Muscle layer of colon (tissue), 2 donors: ENCODE measurements around the gene YBX2.

ENCODE experiments used
- H3K27ac ChIP-seq: one replicate; pipeline ENCODE4 v1.7.0; 2013; ENCODE audit warnings: low read depth, mild to moderate bottlenecking, low read length, moderate library complexity
- H3K27me3 ChIP-seq, 2 donors: one replicate each; pipeline ENCODE4 v1.7.0; 2013; ENCODE audit warnings: low read length in 2 of 2, mild to moderate bottlenecking in 2 of 2; ENCODE audit not compliant: insufficient read depth in 2 of 2, control insufficient read depth in 1 of 2
- H3K36me3 ChIP-seq: one replicate; pipeline ENCODE4 v1.7.0; 2013; ENCODE audit warnings: mild to moderate bottlenecking, low read length; ENCODE audit not compliant: insufficient read depth
- H3K4me1 ChIP-seq: one replicate; pipeline ENCODE4 v1.7.0; 2013; ENCODE audit warnings: mild to moderate bottlenecking, low read length; ENCODE audit not compliant: insufficient read depth
- H3K4me3 ChIP-seq, 2 donors: one replicate each; pipeline ENCODE4 v1.7.0; 2013; ENCODE audit warnings: low read length in 2 of 2, low read depth in 1 of 2, mild to moderate bottlenecking in 1 of 2, moderate library complexity in 1 of 2
- H3K9ac ChIP-seq: one replicate; pipeline ENCODE4 v1.7.0; 2013; ENCODE audit warnings: low read length
- H3K9me3 ChIP-seq: one replicate; pipeline ENCODE4 v1.7.0; 2013; ENCODE audit warnings: mild to moderate bottlenecking, low read length
- donor health status: abdominal sarcoma.
- donor health status: Adenocarcinoma of cecum.

YBX2 gene

DNA sequence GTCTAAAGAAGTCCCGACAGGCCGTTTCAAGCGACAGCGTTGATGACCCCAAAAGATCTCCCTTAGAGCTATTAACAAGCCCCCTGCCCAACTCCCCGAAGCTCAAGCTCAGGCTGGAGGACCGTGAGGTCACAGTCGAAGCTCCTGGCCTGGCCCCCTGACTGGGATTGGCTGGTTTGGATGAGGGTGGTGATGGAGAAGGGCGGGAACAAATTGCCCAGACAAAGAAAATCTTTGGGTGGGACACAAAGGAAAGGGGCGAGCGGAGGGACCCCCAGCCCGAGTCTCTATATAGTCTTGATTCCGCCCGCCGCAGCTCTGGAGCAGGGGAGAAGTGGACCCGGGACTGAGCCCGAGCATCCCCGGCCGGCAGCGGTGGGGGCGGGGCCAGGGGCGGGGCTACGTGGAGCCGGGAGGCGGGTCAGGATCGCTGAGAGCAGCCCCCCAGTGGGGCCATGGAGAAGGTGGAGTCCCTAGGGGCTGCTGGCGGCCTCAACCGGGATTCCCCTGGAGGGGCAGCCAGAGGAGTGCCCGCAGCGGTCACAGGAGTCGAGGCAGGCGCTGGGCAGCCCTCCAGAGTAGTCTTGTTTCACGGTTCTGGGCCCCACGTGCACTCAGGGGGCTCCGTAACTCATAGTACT, 35.7 kb upstream of the YBX2 start:
- peak overlapping the region; percentile 98 for H3K27ac ChIP-seq
- H3K27me3 ChIP-seq: peaks cover 0 to 1% of the 10 kb centered on the region in 2 donors
- H3K4me3 ChIP-seq: peak overlapping the region; percentile 68 to 98
- H3K36me3 ChIP-seq: peaks cover 15% of the 10 kb centered on the region
- no peaks in the 10 kb centered on the region for H3K9me3 ChIP-seq
- H3K9ac ChIP-seq: peak overlapping the region; percentile 91
- peaks cover 21% of the 10 kb centered on the region for H3K4me1 ChIP-seq

DNA sequence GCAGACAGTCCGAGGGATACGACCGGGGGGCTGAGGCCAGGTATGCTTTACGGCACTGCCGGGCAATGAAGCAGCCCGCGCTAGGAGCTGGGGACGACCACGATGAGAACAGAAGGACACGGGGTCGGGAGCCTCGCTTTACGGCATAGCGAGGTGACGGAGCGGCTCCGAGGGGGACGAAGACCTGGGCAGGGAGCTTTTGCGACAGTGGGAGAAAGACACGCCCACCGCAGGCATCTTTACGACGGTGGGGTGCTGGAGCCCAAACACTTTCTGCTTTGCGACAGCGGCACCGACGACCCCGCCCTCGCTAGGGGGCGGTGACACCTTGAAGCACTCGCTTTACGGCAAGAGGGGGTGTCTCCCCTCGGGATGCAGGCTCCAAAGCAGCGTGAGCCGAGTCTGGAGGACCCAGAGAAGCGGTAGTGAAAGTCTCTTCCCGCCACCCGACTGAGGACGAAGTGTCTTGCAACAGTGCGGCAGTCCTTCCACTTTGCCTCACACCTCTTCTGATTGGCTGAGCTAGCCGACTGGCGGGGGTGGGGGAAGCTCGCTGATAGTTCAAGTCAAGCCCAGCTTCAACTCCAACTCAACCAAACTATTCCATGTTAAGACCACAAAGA, 35.0 kb upstream of the YBX2 start:
- H3K27ac ChIP-seq: peak overlapping the region; percentile 98
- H3K27me3 ChIP-seq: no peaks in the 10 kb centered on the region
- peak overlapping the region; percentile 91 for H3K9ac ChIP-seq
- H3K4me1 ChIP-seq: peaks cover 21% of the 10 kb centered on the region
- peak overlapping the region; percentile 68 to 98 for H3K4me3 ChIP-seq
- H3K36me3 ChIP-seq: peaks cover 18% of the 10 kb centered on the region
- H3K9me3 ChIP-seq: no peaks in the 10 kb centered on the region

DNA sequence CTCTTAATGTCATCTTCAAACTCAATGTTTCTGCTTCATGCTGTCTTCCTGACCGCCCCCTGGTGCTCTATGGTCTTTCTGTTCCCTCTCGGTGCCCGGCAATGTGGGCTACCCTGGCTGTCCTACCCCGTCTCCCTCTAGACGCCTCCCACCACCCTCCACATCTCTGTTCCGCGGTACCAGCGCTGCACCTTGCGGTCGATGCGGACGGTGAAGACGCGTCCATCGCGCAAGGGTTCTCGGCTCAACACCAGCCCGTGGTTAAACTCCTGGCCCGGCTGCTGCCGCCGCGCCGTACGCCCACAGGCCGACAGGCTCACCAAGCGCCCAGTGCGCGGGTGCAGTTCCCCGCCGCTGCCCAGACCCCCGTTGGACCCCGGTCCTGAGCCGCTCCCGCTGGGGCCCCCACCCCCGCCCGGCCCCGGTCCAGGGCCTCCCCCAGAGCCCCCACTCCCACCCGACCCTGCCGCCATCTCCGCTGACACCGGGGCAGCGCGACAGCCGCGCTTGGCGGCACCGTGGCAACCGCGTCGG, 34.5 kb upstream of the YBX2 start, which contains the start of gene NEURL4:
NEURL4 (minus strand) TSS at position 496 of the 534 bp plus-strand sequence; CDS start at position 473, 23 bp downstream.
- Histone ChIP-seq H3K27me3 (no peaks in the 10 kb centered on the region), H3K9me3 (no peaks in the 10 kb centered on the region), H3K4me3 (peak within 1 kb of the TSS; percentile 68 to 98), H3K4me1 (peaks cover 21% of the 10 kb centered on the region), H3K36me3 (peaks cover 24% of the 10 kb centered on the region), H3K27ac (peak within 1 kb of the TSS; percentile 98), H3K9ac (peak within 1 kb of the TSS; percentile 91)

DNA sequence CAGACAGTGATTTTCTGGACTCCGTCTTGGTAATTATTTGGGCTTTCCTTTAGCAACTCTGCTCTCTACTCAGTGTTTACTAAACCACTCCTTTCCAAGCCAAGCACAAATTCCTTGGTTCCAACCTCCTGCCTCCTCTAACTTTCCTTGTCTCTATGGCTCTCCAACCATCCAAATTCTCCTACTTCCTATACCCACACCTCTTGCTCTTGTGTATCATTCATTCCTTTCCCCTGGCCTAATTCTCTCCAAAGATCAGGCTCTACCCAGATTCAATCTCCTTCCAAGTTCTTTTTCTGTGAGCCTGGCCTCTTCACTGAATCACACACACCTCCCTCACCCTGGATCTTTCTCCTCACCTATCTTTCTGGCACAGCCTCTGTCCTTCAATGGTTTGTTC, 33.6 kb upstream of the YBX2 start:
- Histone ChIP-seq H3K9me3 (no peaks in the 10 kb centered on the region), H3K9ac (peak overlapping the region; percentile 90), H3K27ac (peak overlapping the region; percentile 98), H3K4me1 (peaks cover 21% of the 10 kb centered on the region), H3K36me3 (peaks cover 33% of the 10 kb centered on the region), H3K4me3 (peak overlapping the region in 1 of 2 donors; percentile 98), H3K27me3 (no peaks in the 10 kb centered on the region)

DNA sequence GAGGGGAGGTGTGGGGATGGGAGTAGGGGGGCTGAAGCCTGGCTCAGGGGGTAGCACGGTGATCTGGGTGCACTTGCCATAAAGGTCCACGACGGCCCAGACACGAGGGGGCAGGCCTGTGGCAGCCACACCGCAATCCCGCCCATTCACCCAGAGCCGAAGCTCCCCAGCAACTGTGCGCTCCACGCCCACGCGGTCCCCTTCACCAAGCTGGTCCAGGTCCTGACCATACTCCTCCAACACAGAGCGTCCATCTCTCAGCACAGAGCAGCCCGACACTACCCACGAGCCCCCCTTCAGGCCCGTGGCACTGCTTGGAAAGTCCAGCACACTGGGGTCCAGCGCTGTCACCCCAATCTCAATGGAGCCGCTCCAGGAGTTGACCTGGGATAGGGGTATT, 33.1 kb upstream of the YBX2 start:
- H3K9me3 ChIP-seq: no peaks in the 10 kb centered on the region
- no peaks in the 10 kb centered on the region for H3K27me3 ChIP-seq
- H3K4me3 ChIP-seq: no peak overlapping the region
- peaks cover 21% of the 10 kb centered on the region for H3K4me1 ChIP-seq
- peaks cover 38% of the 10 kb centered on the region for H3K36me3 ChIP-seq
- H3K9ac ChIP-seq: no peak overlapping the region
- no peak overlapping the region for H3K27ac ChIP-seq

DNA sequence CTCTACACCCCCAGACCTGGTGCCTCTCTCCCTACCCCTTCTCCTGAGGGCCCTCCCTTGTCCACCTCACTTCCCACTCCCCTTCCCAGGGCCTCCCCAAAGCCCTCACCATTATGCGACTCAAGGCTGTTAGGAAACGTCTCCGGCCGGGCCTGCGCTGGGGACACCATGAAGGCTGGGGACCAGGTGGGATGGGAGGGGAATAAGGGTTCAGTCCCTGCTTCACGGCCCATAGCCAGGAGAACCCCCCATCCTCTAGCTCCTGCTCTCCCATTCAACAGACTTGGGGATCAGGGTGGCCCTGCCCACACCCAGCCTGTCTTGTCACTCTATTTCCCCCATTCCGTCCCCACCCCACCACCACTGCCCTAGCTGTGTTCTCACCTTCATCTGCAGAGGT, 32.6 kb upstream of the YBX2 start:
- Histone ChIP-seq H3K27ac (no peak overlapping the region), H3K4me3 (no peak overlapping the region), H3K36me3 (peaks cover 42% of the 10 kb centered on the region), H3K9me3 (no peaks in the 10 kb centered on the region), H3K27me3 (no peaks in the 10 kb centered on the region), H3K4me1 (peaks cover 21% of the 10 kb centered on the region), H3K9ac (no peak overlapping the region)

DNA sequence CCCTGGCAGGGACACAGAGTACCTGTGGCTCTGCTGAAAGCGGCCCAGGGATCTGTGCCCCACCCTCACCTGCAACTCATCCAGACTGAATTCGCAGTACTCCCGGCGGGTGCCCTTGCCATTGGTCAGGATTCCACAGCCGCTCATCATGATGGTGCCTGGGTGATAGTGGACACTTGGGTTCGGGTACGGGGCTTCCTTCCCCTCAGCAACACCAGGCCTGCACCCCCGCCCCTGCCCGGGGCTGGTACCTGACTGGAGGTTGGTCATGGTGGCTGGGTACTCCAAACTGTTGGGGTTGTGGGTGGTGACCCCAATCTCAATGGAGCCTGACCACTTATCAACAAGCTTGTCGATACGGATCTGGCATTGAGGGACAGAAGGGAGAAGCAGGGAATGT, 31.7 kb upstream of the YBX2 start:
- Histone ChIP-seq H3K9ac (no peak overlapping the region), H3K4me1 (peaks cover 21% of the 10 kb centered on the region), H3K27ac (no peak overlapping the region), H3K36me3 (peaks cover 51% of the 10 kb centered on the region), H3K4me3 (no peak overlapping the region), H3K27me3 (no peaks in the 10 kb centered on the region), H3K9me3 (no peaks in the 10 kb centered on the region)

DNA sequence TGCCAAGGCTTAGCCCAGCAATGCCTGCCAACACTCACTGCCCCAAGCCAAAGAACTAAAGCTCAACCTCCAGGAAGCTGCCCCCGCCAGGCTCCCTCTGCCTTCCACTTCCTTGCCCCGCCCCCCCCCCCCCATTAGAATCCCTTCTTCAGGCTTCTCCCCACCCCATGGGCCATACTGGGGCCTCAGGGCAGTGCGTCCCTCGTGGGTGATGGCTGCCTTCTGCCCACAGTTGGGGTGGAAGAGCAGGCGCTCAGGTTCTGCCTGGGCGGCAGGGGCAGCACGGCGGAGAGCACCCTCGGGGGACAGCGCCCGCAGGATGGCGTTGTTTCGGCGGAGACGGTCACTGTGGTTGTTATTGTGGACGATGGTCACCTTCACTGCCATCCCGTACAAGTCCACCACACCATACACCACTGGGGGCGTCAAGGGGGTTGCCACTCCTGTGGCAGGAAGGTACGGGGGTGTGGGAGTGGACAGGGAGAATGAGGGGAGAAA, 30.6 kb upstream of the YBX2 start:
- Histone ChIP-seq H3K4me3 (no peak overlapping the region), H3K9ac (no peak overlapping the region), H3K4me1 (peaks cover 12% of the 10 kb centered on the region), H3K9me3 (no peaks in the 10 kb centered on the region), H3K36me3 (peaks cover 60% of the 10 kb centered on the region), H3K27me3 (no peaks in the 10 kb centered on the region), H3K27ac (no peak overlapping the region)

DNA sequence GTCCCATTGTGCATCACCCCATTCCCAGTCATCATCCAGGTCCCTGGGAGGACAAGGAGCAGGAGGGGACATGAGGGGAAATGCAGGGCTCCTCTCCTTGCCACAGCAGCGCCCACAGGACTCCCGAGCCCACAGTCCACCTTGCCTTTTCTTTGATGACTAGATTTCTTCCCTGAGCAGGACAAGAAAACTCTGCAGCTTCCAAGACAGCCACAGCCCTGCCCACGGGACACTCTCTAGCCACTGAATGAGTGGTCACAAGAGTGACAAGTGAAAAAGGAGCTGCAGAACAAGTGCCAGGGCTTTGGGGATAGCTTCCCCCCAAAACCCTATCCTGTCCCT, 30.0 kb upstream of the YBX2 start:
- Histone ChIP-seq H3K36me3 (peaks cover 60% of the 10 kb centered on the region), H3K9ac (no peak overlapping the region), H3K4me3 (no peak overlapping the region), H3K4me1 (peaks cover 12% of the 10 kb centered on the region), H3K27ac (no peak overlapping the region), H3K27me3 (no peaks in the 10 kb centered on the region), H3K9me3 (no peaks in the 10 kb centered on the region)

DNA sequence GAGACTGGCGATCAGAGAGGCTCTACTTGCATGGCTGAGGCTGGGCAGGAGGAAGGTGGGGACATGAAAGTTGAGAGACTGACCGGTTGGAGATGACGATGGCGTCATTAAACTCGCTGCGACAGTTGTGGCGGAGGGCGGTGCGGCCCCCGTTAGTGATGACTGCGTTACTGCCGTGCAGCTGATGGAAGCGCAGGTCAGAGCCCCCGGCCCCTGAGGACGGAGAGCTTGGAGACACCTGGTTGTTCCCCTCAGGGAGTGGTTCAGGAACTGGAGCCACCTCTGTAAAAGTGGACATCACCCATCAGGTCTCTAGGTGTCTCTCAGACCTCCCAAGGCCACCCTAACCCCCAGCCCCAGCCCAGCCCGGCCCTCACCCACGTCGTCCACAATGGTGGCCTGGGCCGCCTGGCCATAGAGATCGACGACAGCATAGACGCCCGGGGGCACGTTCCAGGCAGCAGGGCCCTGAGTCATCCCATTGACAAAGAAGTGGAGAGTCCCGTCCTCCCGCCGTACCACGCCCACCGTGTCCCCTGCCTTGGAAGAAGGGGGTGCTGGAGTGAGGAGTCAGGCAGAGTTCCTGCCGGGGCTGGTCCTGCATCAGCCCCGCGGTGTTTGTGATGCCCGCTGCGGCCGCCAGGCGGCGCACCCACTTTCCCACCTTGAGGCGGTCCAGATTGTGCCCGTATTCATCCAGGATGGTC, 29.4 kb upstream of the YBX2 start:
- Histone ChIP-seq H3K9me3 (no peaks in the 10 kb centered on the region), H3K9ac (no peak overlapping the region), H3K27ac (no peak overlapping the region), H3K4me1 (peaks cover 12% of the 10 kb centered on the region), H3K4me3 (no peak overlapping the region), H3K36me3 (peaks cover 63% of the 10 kb centered on the region), H3K27me3 (no peaks in the 10 kb centered on the region)

DNA sequence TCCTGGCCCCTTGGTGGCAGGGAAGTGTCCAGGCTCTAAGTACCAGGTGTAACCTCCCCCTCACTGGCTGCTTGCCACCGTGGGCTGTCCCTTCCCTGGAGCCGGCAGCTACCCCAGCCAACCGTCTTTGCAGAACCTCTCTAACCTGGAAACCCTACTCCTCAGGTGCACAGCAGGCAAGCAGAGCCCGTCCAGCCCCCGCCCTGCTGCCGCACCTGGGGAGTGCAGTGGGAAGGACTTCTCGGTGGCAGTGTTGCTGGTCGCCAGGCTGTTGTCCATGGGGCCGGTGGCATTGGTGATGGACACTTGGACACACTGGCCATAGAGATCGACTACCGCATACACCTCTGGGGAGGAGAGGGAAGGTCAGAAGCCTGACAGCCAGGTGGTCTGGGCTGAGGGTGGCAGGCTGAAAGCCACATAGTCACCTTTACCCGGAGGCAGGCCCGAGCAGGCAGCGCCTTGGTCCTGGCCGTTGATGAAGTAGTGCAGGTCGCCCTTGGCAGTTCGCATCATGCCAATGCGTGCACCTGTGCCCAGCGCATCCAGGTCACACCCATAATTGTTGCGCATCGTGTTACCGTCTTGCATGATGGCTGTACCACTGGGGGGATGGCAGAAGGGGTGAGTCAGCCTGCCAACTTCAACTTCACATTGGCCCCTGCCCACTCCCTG, 28.2 kb upstream of the YBX2 start:
- H3K36me3 ChIP-seq: peaks cover 75% of the 10 kb centered on the region

More for the DNA sequence above, 28.2 kb upstream of the YBX2 start:
- no peak overlapping the region for H3K4me3 ChIP-seq
- no peak overlapping the region for H3K27ac ChIP-seq
- peaks cover under 1% of the 10 kb centered on the region for H3K4me1 ChIP-seq
- no peaks in the 10 kb centered on the region for H3K27me3 ChIP-seq
- H3K9me3 ChIP-seq: no peaks in the 10 kb centered on the region
- H3K9ac ChIP-seq: no peak overlapping the region
